ENCODE measurements around the gene EGFR.

The EGFR gene

GRCh38 chr7:55043691-55044370, 25.0 kb downstream of the EGFR start:
- no peak for DNase-seq

GRCh38 chr7:55044371-55044717, 25.5 kb downstream of the EGFR start:
- DNase-seq, result no peak

GRCh38 chr7:55044791-55045190, 26.0 kb downstream of the EGFR start:
- DNase-seq, result no peak

- no peak for DNase-seq
Measured at GRCh38 chr7:55046582-55047342, 27.9 kb downstream of the EGFR start.

GRCh38 chr7:55048221-55048859, 29.5 kb downstream of the EGFR start:
- DNase-seq, result no peak

- no peak for DNase-seq
Measured at GRCh38 chr7:55050281-55050680, 31.5 kb downstream of the EGFR start.

GRCh38 chr7:55052081-55052480, 33.3 kb downstream of the EGFR start:
- DNase-seq, result no peak

GRCh38 chr7:55052741-55053427, 34.1 kb downstream of the EGFR start:
- no peak for DNase-seq

GRCh38 chr7:55053651-55054571, 35.1 kb downstream of the EGFR start:
- no peak for DNase-seq

GRCh38 chr7:55054758-55055157, 35.9 kb downstream of the EGFR start:
- no peak for DNase-seq

- no peak for DNase-seq
Measured at GRCh38 chr7:55055479-55055878, 36.7 kb downstream of the EGFR start.

- DNase-seq, result no peak
Measured at GRCh38 chr7:55056068-55056467, 37.3 kb downstream of the EGFR start.

- no peak for DNase-seq
Measured at GRCh38 chr7:55056577-55057480, 38.0 kb downstream of the EGFR start.

- no peak for DNase-seq
Measured at GRCh38 chr7:55058314-55058713, 39.5 kb downstream of the EGFR start.

GRCh38 chr7:55059021-55059420, 40.2 kb downstream of the EGFR start:
- no peak for DNase-seq

GRCh38 chr7:55060085-55060484, 41.3 kb downstream of the EGFR start:
- no peak for DNase-seq

- no peak for DNase-seq
Measured at GRCh38 chr7:55060636-55061022, 41.8 kb downstream of the EGFR start.

GRCh38 chr7:55061726-55062499, 43.1 kb downstream of the EGFR start:
- DNase-seq, result no peak

GRCh38 chr7:55063061-55063460, 44.2 kb downstream of the EGFR start:
- no peak for DNase-seq

- no peak for DNase-seq
Measured at GRCh38 chr7:55063633-55064032, 44.8 kb downstream of the EGFR start.

- no peak for DNase-seq
Measured at GRCh38 chr7:55065079-55065478, 46.3 kb downstream of the EGFR start.
